B cell (primary cell): Measurements from ENCODE around the gene SLC33A1. TPM values are rescaled to one million over a fixed set of nuclear protein-coding genes. Genes with fewer than 3 reads are reported as not detected.

Source experiments
- ATAC-seq: fragments of 200-7000 bp; cut with Tn5 transposase; one replicate; pipeline ENCODE4 v1.10.0; 2021; ENCODE audit warnings: low read depth, mild to moderate bottlenecking, moderate number of reproducible peaks, moderate library complexity
- CTCF ChIA-PET: fragments of 350-600 bp; sonication (Branson Sonifier 250); formaldehyde crosslinking; loops from one replicate; lab custom pipeline; 2021; ENCODE audit warnings: antibody characterized with exemption, inconsistent platforms; lab: Charles Lee
- POLR2A ChIA-PET: fragments of 350-600 bp; sonication (Branson Sonifier 250); formaldehyde crosslinking; loops from one replicate; lab custom pipeline; 2021; ENCODE audit warnings: antibody characterized with exemption; lab: Charles Lee
- DNase-seq: peaks from one replicate; pipeline ENCODE4 v3.0.0; 2013
- H2AFZ ChIP-seq: 2 replicates; pipeline ENCODE4 v1.6.1; 2012; ENCODE audit warnings: mild to moderate bottlenecking, low read depth, low read length; ENCODE audit not compliant: insufficient read depth, poor library complexity, severe bottlenecking
- H3K27ac ChIP-seq, 2 donors: 1 replicate in 1 of 2; 2 replicates in 1 of 2; pipeline ENCODE4 v1.5.1; 2012 to 2013; ENCODE audit warnings: low read length in 2 of 2, mild to moderate bottlenecking in 2 of 2, moderate library complexity in 1 of 2
- H3K27me3 ChIP-seq, 4 experiments: fragments of 200-600 bp in 1 of 4; sonication (generic) in 1 of 4; replicated peaks in 1 of 4; 1 replicate in 2 of 4; 2 replicates in 2 of 4; pipeline versions ENCODE4 v1.6.1 to v1.7.0; 2013 to 2016; ENCODE audit warnings: low read length in 3 of 4, mild to moderate bottlenecking in 2 of 4, mixed read lengths in 1 of 4, moderate library complexity in 1 of 4; ENCODE audit not compliant: insufficient read depth in 4 of 4, control insufficient read depth in 3 of 4; ENCODE audit errors: control extremely low read depth in 1 of 4
- H3K36me3 ChIP-seq, 2 experiments: replicated peaks in 1 of 2; 1 replicate in 1 of 2; 2 replicates in 1 of 2; pipeline versions ENCODE4 v1.6.1 to v1.7.1; 2013; ENCODE audit warnings: low read length in 1 of 2; ENCODE audit not compliant: insufficient read depth in 2 of 2, control insufficient read depth in 1 of 2; ENCODE audit errors: control extremely low read depth in 1 of 2, extremely low read depth in 1 of 2
- H3K4me1 ChIP-seq, 2 donors: fragments of 200-600 bp in 1 of 2; sonication (generic) in 1 of 2; 1 replicate in 1 of 2; 2 replicates in 1 of 2; pipeline versions ENCODE4 v1.5.1 to v1.6.1; 2013 to 2017; ENCODE audit warnings: low read length in 2 of 2; ENCODE audit not compliant: control insufficient read depth in 2 of 2, insufficient read depth in 2 of 2
- H3K4me2 ChIP-seq: replicated peaks from 2 replicates; pipeline ENCODE3; 2012; ENCODE audit warnings: mild to moderate bottlenecking, low read depth, low read length; ENCODE audit not compliant: poor library complexity, severe bottlenecking
- H3K4me3 ChIP-seq, 5 experiments: fragments of 200-600 bp in 1 of 5; sonication (generic) in 1 of 5; 1 replicate in 3 of 5; 2 replicates in 2 of 5; pipeline versions ENCODE4 v1.5.1 to v1.7.0; 2011 to 2016; ENCODE audit warnings: low read length in 4 of 5, mild to moderate bottlenecking in 4 of 5, low read depth in 2 of 5, control low read depth in 1 of 5, moderate library complexity in 1 of 5; ENCODE audit not compliant: insufficient read depth in 1 of 5; ENCODE audit errors: control extremely low read depth in 1 of 5, extremely low read depth in 1 of 5
- H3K79me2 ChIP-seq: fragments of 200-600 bp; sonication (generic); one replicate; pipeline ENCODE4 v1.6.0; 2016; ENCODE audit warnings: low read length; ENCODE audit not compliant: control insufficient read depth, insufficient read depth
- H3K9ac ChIP-seq: fragments of 200-600 bp; sonication (generic); 2 replicates; pipeline ENCODE4 v1.6.1; 2017; ENCODE audit warnings: mild to moderate bottlenecking, low read length, moderate library complexity
- H3K9me3 ChIP-seq, 3 donors: one replicate each; pipeline versions ENCODE4 v1.6.1 to v1.7.1; 2013; ENCODE audit warnings: low read length in 2 of 3; ENCODE audit not compliant: control insufficient read depth in 2 of 3, insufficient read depth in 1 of 3; ENCODE audit errors: control extremely low read depth in 1 of 3
- H4K20me1 ChIP-seq: 2 replicates; pipeline ENCODE4 v1.6.0; 2012; ENCODE audit warnings: mild to moderate bottlenecking, low read length; ENCODE audit not compliant: insufficient read depth, control insufficient read depth, poor library complexity, severe bottlenecking
- H3K27ac Mint-ChIP-seq: one replicate; pipeline ENCODE4 v1.8.0; 2021; ENCODE audit warnings: mixed read lengths
- H3K27me3 Mint-ChIP-seq: one replicate; pipeline ENCODE4 v1.8.0; 2021; ENCODE audit warnings: mixed read lengths
- H3K4me1 Mint-ChIP-seq: one replicate; pipeline ENCODE4 v1.8.0; 2021; ENCODE audit warnings: mixed read lengths
- H3K4me3 Mint-ChIP-seq: one replicate; pipeline ENCODE4 v1.8.0; 2021; ENCODE audit warnings: mixed read lengths
- H3K9me3 Mint-ChIP-seq: one replicate; pipeline ENCODE4 v1.8.0; 2022; ENCODE audit warnings: mixed read lengths; ENCODE audit not compliant: insufficient read depth
- EZH2 ChIP-seq: IDR thresholded peaks from 2 replicates; pipeline ENCODE4 v1.6.1; 2012; ENCODE audit warnings: borderline replicate concordance, low read depth, mild to moderate bottlenecking, moderate library complexity, low read length; ENCODE audit not compliant: insufficient read depth, poor library complexity, severe bottlenecking
- WGBS: methylation state at CpG from one replicate; pipeline ENCODE4 v1.1.5; 2013; ENCODE audit warnings: missing lambda C conversion rate; ENCODE audit not compliant: insufficient coverage; 5-methylcytosine and 5-hydroxymethylcytosine counted together
- intact Hi-C: fragments of 100-400 bp; cut with micrococcal nuclease; formaldehyde crosslinking; loops from one replicate; pipeline ENCODE4 v1.10.0; 2022
- polyA plus RNA-seq: library from polyadenylated mRNA; depleted of rRNA; stranded (reverse); fragments of >200 nt; gene quantifications from 2 replicates; pipeline ENCODE4 v1.2.3, GENCODE V29; 2012
- total RNA-seq, 2 donors: library from RNA; stranded (reverse); fragments of 120-200 nt in 1 of 2; gene quantifications; 1 replicate in 1 of 2; 2 replicates in 1 of 2; pipeline versions ENCODE4 v1.2.3 to v1.2.4, GENCODE V29; 2013 to 2022
- TF ChIP-seq, protein P1 (sequence below): fragments of 200-600 bp; IDR thresholded peaks from one replicate; pipeline ENCODE4 v1.8.0; 2022; ENCODE audit warnings: antibody characterized with exemption, mild to moderate bottlenecking

The SLC33A1 gene
- total and polyA plus RNA-seq, 2 donors (not counting 1 experiment from before 2014, with no cell fraction given), result 15.0 to 29.4 TPM

DNA sequence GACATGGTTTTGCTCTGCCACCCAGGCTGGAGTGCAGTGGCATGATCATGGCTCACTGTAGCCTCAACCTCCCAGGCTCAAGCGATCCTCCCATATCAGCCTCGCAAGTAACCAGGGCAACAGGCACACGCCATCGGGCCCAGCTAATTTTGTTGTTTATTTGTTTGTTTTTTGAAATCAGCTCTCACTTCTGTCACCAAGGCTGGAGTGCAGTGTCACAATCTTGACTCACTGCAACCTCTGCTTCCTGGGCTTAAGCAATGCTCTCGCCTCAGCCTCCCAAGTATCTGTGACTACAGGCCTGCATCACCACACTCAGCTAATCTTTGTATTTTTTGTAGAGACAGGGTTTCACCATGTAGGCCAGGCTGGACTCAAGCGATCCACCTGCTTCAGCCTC, 83.1 kb downstream of the SLC33A1 start:
- Histone ChIP-seq H3K27ac (no peak overlapping the region), H3K9ac (no peak overlapping the region), H3K27me3 (no peaks in the 10 kb centered on the region), H3K79me2 (no peaks in the 10 kb centered on the region), H3K9me3 (peaks cover 0 to 18% (median 2%) of the 10 kb centered on the region in 3 donors), H3K4me3 (no peak overlapping the region), H3K4me2 (no peak overlapping the region), H3K36me3 (no peaks in the 10 kb centered on the region), H4K20me1 (no peaks in the 10 kb centered on the region), H3K4me1 (no peaks in the 10 kb centered on the region), H2AFZ (no peak overlapping the region)
- Mint-ChIP-seq H3K4me1 (no peaks in the 10 kb centered on the region), H3K4me3 (no peak overlapping the region), H3K9me3 (no peaks in the 10 kb centered on the region), H3K27me3 (no peaks in the 10 kb centered on the region), H3K27ac (no peak overlapping the region)
- intact Hi-C loops, result no loop called here
- no peak for DNase-seq
- no peak for ATAC-seq
- ChIA-PET POLR2A (no interaction called here), CTCF (interaction anchor here (1.6 kb wide), 1 partner anchor 8 kb away, joined by 3 read pairs; no protein-coding TSS in a partner anchor)
- WGBS, result 90% methylated on average over 2 of the region's 6 CpGs
- TF ChIP-seq, protein P1, sequence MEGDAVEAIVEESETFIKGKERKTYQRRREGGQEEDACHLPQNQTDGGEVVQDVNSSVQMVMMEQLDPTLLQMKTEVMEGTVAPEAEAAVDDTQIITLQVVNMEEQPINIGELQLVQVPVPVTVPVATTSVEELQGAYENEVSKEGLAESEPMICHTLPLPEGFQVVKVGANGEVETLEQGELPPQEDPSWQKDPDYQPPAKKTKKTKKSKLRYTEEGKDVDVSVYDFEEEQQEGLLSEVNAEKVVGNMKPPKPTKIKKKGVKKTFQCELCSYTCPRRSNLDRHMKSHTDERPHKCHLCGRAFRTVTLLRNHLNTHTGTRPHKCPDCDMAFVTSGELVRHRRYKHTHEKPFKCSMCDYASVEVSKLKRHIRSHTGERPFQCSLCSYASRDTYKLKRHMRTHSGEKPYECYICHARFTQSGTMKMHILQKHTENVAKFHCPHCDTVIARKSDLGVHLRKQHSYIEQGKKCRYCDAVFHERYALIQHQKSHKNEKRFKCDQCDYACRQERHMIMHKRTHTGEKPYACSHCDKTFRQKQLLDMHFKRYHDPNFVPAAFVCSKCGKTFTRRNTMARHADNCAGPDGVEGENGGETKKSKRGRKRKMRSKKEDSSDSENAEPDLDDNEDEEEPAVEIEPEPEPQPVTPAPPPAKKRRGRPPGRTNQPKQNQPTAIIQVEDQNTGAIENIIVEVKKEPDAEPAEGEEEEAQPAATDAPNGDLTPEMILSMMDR, result no peak
- TF ChIP-seq EZH2, result no peak

Other genes starting within 250 kb of the SLC33A1 start
- 0.27 and 0.39 TPM in 2 replicates for gene PLCH1, start 109.4 kb downstream of the SLC33A1 start, total RNA-seq
- 0.06 TPM in 1 of 2 replicates, not detected in the other for gene PLCH1, start 109.4 kb downstream of the SLC33A1 start, polyA plus RNA-seq
- 1.7 and 1.8 TPM in 2 replicates for gene C3orf33, start 48.1 kb downstream of the SLC33A1 start, total RNA-seq
- 0.88 and 1.1 TPM in 2 replicates for gene C3orf33, start 48.1 kb downstream of the SLC33A1 start, polyA plus RNA-seq
- 28.0 and 30.8 TPM in 2 replicates for gene GMPS, start 16.2 kb upstream of the SLC33A1 start, total RNA-seq
- 11.3 and 12.0 TPM in 2 replicates for gene GMPS, start 16.2 kb upstream of the SLC33A1 start, polyA plus RNA-seq